Omental fat pad (tissue), 4 donors: ENCODE data around the gene BDKRB2. TPM values are rescaled to one million over a fixed set of nuclear protein-coding genes. Genes with fewer than 3 reads are reported as not detected.

Source experiments
- ATAC-seq: fragments of 150-250 bp; one replicate; pipeline ENCODE4 v1.9.1; 2016; ENCODE audit warnings: mild to moderate bottlenecking, moderate library complexity; ENCODE audit not compliant: low FRiP score
- DNase-seq: peaks from one replicate; pipeline ENCODE4 v3.0.0-alpha.2; 2019; ENCODE audit warnings: low spot score
- total RNA-seq, 4 donors: library from RNA; depleted of rRNA; stranded (reverse); fragments of >200 nt; gene quantifications; one replicate each; pipeline ENCODE4 v1.1.0, GENCODE V29; 2016
- TF ChIP-seq, protein P1 (sequence below), 3 donors: fragments of 450-650 bp; IDR thresholded peaks; one replicate each; pipeline ENCODE4 v1.5.1; 2016 to 2017; ENCODE audit warnings: antibody characterized with exemption in 3 of 3, mild to moderate bottlenecking in 3 of 3, moderate library complexity in 2 of 3

Gene BDKRB2
- total RNA-seq, 4 donors from 2014 or later: 4.0 to 28.0 (median 12.1) TPM

GRCh38 chr14:96187216-96188031 is 17.2 kb upstream of the BDKRB2 start:
- TF ChIP-seq, protein P1, sequence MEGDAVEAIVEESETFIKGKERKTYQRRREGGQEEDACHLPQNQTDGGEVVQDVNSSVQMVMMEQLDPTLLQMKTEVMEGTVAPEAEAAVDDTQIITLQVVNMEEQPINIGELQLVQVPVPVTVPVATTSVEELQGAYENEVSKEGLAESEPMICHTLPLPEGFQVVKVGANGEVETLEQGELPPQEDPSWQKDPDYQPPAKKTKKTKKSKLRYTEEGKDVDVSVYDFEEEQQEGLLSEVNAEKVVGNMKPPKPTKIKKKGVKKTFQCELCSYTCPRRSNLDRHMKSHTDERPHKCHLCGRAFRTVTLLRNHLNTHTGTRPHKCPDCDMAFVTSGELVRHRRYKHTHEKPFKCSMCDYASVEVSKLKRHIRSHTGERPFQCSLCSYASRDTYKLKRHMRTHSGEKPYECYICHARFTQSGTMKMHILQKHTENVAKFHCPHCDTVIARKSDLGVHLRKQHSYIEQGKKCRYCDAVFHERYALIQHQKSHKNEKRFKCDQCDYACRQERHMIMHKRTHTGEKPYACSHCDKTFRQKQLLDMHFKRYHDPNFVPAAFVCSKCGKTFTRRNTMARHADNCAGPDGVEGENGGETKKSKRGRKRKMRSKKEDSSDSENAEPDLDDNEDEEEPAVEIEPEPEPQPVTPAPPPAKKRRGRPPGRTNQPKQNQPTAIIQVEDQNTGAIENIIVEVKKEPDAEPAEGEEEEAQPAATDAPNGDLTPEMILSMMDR (IDR thresholded peaks at IDR 0.05): no peak
- ATAC-seq: no peak
- DNase-seq: no peak

- TF ChIP-seq, protein P1 (IDR thresholded peaks at IDR 0.05): no peak
- DNase-seq (no peak), ATAC-seq (no peak)
These were observed 15.3 kb upstream of the BDKRB2 start for GRCh38 chr14:96189281-96189711.

DNA sequence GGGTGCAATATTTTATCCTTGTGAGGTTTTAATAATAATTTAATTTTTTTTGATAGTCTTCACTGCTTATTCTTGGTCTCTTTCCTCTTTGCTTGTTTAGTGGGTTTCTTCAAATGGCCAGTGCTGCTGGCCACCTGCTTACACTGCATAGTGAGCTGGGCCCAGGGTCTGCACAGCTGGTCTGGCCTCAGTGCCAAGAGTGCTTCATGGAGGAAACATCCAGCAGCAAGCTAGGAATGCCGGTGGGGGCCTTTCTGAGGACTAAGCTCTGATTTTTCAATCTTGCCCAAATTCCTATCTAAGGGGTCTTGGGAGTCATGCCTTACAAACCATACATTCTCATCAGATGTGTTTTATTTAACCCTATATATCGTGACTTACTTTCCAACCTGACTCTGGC is 13.3 kb upstream of the BDKRB2 start:
- TF ChIP-seq, protein P1 (IDR thresholded peaks at IDR 0.05): no peak
- ATAC-seq (no peak), DNase-seq (no peak)

GRCh38 chr14:96191841-96192462 is 12.7 kb upstream of the BDKRB2 start:
- TF ChIP-seq, protein P1 (IDR thresholded peaks at IDR 0.05): no peak
- no peak for DNase-seq
- no peak for ATAC-seq

- DNase-seq: no peak
- ATAC-seq: no peak
- TF ChIP-seq, protein P1 (IDR thresholded peaks at IDR 0.05): no peak
These were observed 11.4 kb upstream of the BDKRB2 start for GRCh38 chr14:96192975-96193805.

GRCh38 chr14:96194262-96194656 is 10.4 kb upstream of the BDKRB2 start:
- ATAC-seq (no peak), DNase-seq (no peak)
- TF ChIP-seq, protein P1 (IDR thresholded peaks at IDR 0.05): no peak
